Measurements from ENCODE around the gene ADAMTSL1. TPM values are rescaled to one million over a fixed set of nuclear protein-coding genes. Genes with fewer than 3 reads are reported as not detected.

The ADAMTSL1 gene
- total RNA-seq, 6 donors from 2014 or later, result 0.44 to 6.4 (median 2.3) TPM; not detected in 1

- H3K27me3 ChIP-seq, result no peaks in the 10 kb centered on the region
- no peak overlapping the region for H3K27ac ChIP-seq
- H3K9me3 ChIP-seq, result peaks cover 15 to 17% (median 16%) of the 10 kb centered on the region in 4 donors
- H3K36me3 ChIP-seq, result no peaks in the 10 kb centered on the region
- ATAC-seq (ENCODE audit: low FRiP score in 2 of 2) (no peak), DNase-seq (no peak)
- no peak for TF ChIP-seq CTCF (IDR thresholded peaks at IDR 0.05)
- TF ChIP-seq POLR2A (IDR thresholded peaks at IDR 0.05), result no peak
- TF ChIP-seq EP300 (IDR thresholded peaks at IDR 0.05), result no peak
- no peak for TF ChIP-seq POLR2AphosphoS5 (IDR thresholded peaks at IDR 0.05)
- no peak overlapping the region for H3K4me3 ChIP-seq
- H3K4me1 ChIP-seq, result peaks cover 0 to 2% (median 0%) of the 10 kb centered on the region in 4 donors
- 78 to 79% methylated on average over 7 of the region's 7 CpGs for WGBS, 2 donors
Measured at GRCh38 chr9:18531136-18532065, 57.4 kb downstream of the ADAMTSL1 start.

- H3K4me1 ChIP-seq, result peaks cover 0 to 4% (median 0%) of the 10 kb centered on the region in 4 donors
- 93 to 98% methylated on average over 2 of the region's 2 CpGs for WGBS, 2 donors
- no peaks in the 10 kb centered on the region for H3K27me3 ChIP-seq
Measured at GRCh38 chr9:18534611-18535010, 60.7 kb downstream of the ADAMTSL1 start.

GRCh38 chr9:18536554-18536953 is 62.6 kb downstream of the ADAMTSL1 start:
- Histone ChIP-seq H3K36me3 (no peaks in the 10 kb centered on the region), H3K27ac (no peak overlapping the region), H3K27me3 (no peaks in the 10 kb centered on the region), H3K4me3 (no peak overlapping the region), H3K9me3 (peaks cover 15 to 17% (median 16%) of the 10 kb centered on the region in 4 donors), H3K4me1 (peaks cover 0 to 4% (median 0%) of the 10 kb centered on the region in 4 donors)
- no peak for TF ChIP-seq POLR2A (IDR thresholded peaks at IDR 0.05)
- TF ChIP-seq POLR2AphosphoS5 (IDR thresholded peaks at IDR 0.05), result no peak
- TF ChIP-seq CTCF (IDR thresholded peaks at IDR 0.05), result no peak
- no peak for TF ChIP-seq EP300 (IDR thresholded peaks at IDR 0.05)
- DNase-seq, result no peak
- ATAC-seq (ENCODE audit: low FRiP score in 2 of 2), result no peak

More at GRCh38 chr9:18534611-18535010, 60.7 kb downstream of the ADAMTSL1 start:
- ATAC-seq (ENCODE audit: low FRiP score in 2 of 2) (no peak), DNase-seq (no peak)
- Histone ChIP-seq H3K4me3 (no peak overlapping the region), H3K9me3 (peaks cover 15 to 17% (median 16%) of the 10 kb centered on the region in 4 donors), H3K27ac (no peak overlapping the region), H3K36me3 (no peaks in the 10 kb centered on the region)
- TF ChIP-seq EP300 (IDR thresholded peaks at IDR 0.05) (no peak), POLR2A (IDR thresholded peaks at IDR 0.05) (no peak), CTCF (IDR thresholded peaks at IDR 0.05) (no peak), POLR2AphosphoS5 (IDR thresholded peaks at IDR 0.05) (no peak)

GRCh38 chr9:18539203-18539693 is 65.3 kb downstream of the ADAMTSL1 start:
- WGBS, 2 donors, result 93 to 95% methylated on average over 5 of the region's 5 CpGs
- DNase-seq, result no peak
- no peak for TF ChIP-seq CTCF (IDR thresholded peaks at IDR 0.05)
- no peak for TF ChIP-seq POLR2AphosphoS5 (IDR thresholded peaks at IDR 0.05)
- no peak for TF ChIP-seq POLR2A (IDR thresholded peaks at IDR 0.05)
- TF ChIP-seq EP300 (IDR thresholded peaks at IDR 0.05), result no peak
- H3K27ac ChIP-seq, result no peak overlapping the region
- H3K27me3 ChIP-seq, result no peaks in the 10 kb centered on the region
- peaks cover 0 to 4% (median 0%) of the 10 kb centered on the region in 4 donors for H3K4me1 ChIP-seq
- no peaks in the 10 kb centered on the region for H3K36me3 ChIP-seq
- no peak overlapping the region for H3K4me3 ChIP-seq
- ATAC-seq (ENCODE audit: low FRiP score in 2 of 2), result no peak
- H3K9me3 ChIP-seq, result peaks cover 13 to 16% (median 14%) of the 10 kb centered on the region in 4 donors
